HG02763 (cell line): ENCODE measurements around the gene MPEG1.
A peak's percentile ranks its signal among the peaks of the same experiment; 100 is the strongest.

ENCODE experiments used
- ATAC-seq: cut with Tn5 transposase; IDR thresholded peaks from one replicate; pipeline ENCODE4 v1.9.1; 2021; ENCODE audit warnings: mild to moderate bottlenecking, moderate library complexity; ENCODE audit not compliant: unreplicated experiment

MPEG1 gene

GRCh38 chr11:59189986-59190385, 22.7 kb downstream of the MPEG1 start:
- ATAC-seq, result no peak

GRCh38 chr11:59188954-59189353, 23.8 kb downstream of the MPEG1 start:
- ATAC-seq, result no peak

GRCh38 chr11:59187587-59187986, 25.1 kb downstream of the MPEG1 start:
- no peak for ATAC-seq

- ATAC-seq, result no peak
These were observed 25.7 kb downstream of the MPEG1 start for GRCh38 chr11:59187035-59187434.

GRCh38 chr11:59186130-59186594, 26.6 kb downstream of the MPEG1 start:
- peak; percentile 67 for ATAC-seq

GRCh38 chr11:59185386-59185945, 27.3 kb downstream of the MPEG1 start:
- no peak for ATAC-seq

- no peak for ATAC-seq
These were observed 27.9 kb downstream of the MPEG1 start for GRCh38 chr11:59184691-59185339.

- ATAC-seq, result no peak
These were observed 29.0 kb downstream of the MPEG1 start for GRCh38 chr11:59183771-59184170.

GRCh38 chr11:59182457-59183151, 30.1 kb downstream of the MPEG1 start:
- ATAC-seq, result no peak

GRCh38 chr11:59181746-59182456, 30.8 kb downstream of the MPEG1 start:
- no peak for ATAC-seq

GRCh38 chr11:59180907-59181306, 31.8 kb downstream of the MPEG1 start:
- no peak for ATAC-seq

GRCh38 chr11:59180168-59180776, 32.5 kb downstream of the MPEG1 start:
- no peak for ATAC-seq

GRCh38 chr11:59179121-59179520, 33.6 kb downstream of the MPEG1 start:
- no peak for ATAC-seq

GRCh38 chr11:59178402-59178801, 34.3 kb downstream of the MPEG1 start:
- ATAC-seq, result no peak

GRCh38 chr11:59176330-59176729, 36.4 kb downstream of the MPEG1 start:
- ATAC-seq, result no peak

- no peak for ATAC-seq
These were observed 37.6 kb downstream of the MPEG1 start for GRCh38 chr11:59175091-59175501.

GRCh38 chr11:59174664-59175033, 38.1 kb downstream of the MPEG1 start:
- no peak for ATAC-seq

GRCh38 chr11:59173964-59174663, 38.6 kb downstream of the MPEG1 start:
- no peak for ATAC-seq

- no peak for ATAC-seq
These were observed 39.4 kb downstream of the MPEG1 start for GRCh38 chr11:59173080-59173963.
